Adipose tissue (tissue), 3 donors: ENCODE results near the gene IFI30. TPM values are rescaled to one million over a fixed set of nuclear protein-coding genes. Genes with fewer than 3 reads are reported as not detected.
"Not testable (repeated sequence)": the region's sequence is repeated elsewhere in the genome, so short reads cannot be mapped to it uniquely, and the experiment has no call there.

ENCODE experiments used
- H3K27ac ChIP-seq: one replicate; pipeline ENCODE4 v1.5.1; 2013; ENCODE audit warnings: low read depth, low read length
- WGBS, 3 donors: extraction: QIAGEN DNeasy Blood & Tissue Kit; methylation state at CpG; one replicate each; pipeline ENCODE4 v1.1.7; 2013; 5-methylcytosine and 5-hydroxymethylcytosine counted together
- polyA plus RNA-seq, 3 donors: library from polyadenylated mRNA; stranded (reverse); fragments of 200-250 nt; gene quantifications; one replicate each; pipeline ENCODE4 v1.2.3, GENCODE V29; 2013
- donor health status: healthy with polysubstance abuse.
- donor health status: Bipolar disorder and iron deficiency.
- donor health status: healthy.

IFI30 gene
- polyA plus RNA-seq, 3 donors, result 30.8 to 205 (median 70.3) TPM

DNA sequence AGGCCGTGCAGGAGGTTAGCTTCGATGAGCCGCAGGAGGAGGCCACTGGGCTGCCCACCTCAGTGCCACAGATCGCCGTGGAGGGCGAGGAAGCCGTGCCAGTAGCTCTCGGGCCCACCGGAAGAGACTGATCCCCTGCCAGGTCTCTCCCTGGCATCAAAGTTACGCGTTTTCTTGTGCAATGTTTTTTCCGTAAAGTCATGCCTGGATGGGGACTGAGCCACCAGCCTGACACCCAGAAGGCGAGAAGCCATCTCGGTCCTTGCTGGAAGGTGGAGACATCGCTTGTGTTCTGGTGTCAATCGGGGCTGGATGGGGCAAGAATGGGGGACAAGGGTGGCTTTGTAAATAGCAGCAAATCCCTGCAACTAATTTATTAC is 24.0 kb upstream of the IFI30 start:
- WGBS, 3 donors, result 83 to 86% (median 85%) methylated on average over 16 of the region's 16 CpGs
- H3K27ac ChIP-seq, result no peak overlapping the region

DNA sequence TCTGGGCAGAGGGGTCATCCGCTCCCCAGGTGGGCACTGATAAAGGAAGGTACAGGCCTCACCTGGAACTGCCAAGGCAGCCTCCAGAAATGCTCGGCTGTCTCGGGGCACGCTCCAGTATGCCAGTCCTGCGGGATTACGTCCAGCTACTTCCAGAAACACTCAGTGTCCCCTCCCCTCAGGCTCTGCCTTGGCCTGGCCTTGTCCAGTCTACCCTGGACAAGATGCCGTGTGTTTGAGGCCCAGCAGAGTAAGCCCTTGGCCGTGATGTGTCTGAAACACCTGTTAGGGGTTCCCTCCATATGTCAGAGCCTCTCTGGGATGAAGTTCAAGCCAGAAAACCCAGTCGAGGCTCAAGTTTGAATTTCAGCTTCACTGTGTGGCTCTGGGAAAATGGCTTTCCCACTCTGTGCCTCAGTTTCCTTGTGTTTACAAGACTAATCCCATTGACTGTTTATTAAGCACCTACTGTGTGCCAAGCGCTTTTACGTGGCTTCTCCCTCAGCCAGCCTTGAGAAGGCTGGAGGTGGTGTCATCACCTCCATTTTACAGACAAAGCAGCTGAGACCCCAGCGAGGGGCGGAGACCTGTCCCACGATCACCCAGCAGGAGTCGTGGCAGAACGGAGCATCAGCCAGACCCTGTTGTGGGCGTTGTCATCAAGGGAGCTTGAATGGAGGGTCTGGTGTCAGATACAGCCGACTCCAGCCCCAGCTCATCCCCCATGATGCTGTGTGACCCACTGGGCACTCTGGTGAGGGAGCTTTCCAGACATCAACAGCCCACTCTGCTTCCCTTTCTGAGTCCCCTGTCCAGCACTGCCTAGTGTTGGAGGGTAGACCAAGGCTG is 22.6 kb upstream of the IFI30 start:
- no peak overlapping the region for H3K27ac ChIP-seq
- WGBS, 3 donors, result 62 to 92% (median 91%) methylated on average over 18 of the region's 18 CpGs

DNA sequence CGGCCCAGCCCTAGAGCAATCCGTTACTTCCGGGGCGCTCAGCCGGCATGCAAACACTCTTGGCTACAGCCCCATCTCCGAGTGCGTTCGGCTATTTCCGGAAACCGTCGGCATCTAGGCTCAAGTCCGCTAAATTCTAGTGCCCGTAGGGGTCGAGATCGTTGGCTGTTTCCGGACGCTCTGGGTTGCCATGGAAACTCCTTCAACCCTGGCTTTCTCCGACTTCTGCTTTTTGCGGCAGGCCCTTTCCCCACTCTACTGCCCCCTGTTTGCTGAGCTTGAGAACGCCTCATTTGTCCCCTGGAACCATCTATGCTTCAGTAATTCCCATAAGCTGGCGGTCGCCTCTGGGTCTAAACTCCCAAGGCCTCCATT is 21.2 kb upstream of the IFI30 start:
- H3K27ac ChIP-seq, result peak overlapping the region; percentile 88
- WGBS, 3 donors, result 0% methylated on average over 22 of the region's 22 CpGs

DNA sequence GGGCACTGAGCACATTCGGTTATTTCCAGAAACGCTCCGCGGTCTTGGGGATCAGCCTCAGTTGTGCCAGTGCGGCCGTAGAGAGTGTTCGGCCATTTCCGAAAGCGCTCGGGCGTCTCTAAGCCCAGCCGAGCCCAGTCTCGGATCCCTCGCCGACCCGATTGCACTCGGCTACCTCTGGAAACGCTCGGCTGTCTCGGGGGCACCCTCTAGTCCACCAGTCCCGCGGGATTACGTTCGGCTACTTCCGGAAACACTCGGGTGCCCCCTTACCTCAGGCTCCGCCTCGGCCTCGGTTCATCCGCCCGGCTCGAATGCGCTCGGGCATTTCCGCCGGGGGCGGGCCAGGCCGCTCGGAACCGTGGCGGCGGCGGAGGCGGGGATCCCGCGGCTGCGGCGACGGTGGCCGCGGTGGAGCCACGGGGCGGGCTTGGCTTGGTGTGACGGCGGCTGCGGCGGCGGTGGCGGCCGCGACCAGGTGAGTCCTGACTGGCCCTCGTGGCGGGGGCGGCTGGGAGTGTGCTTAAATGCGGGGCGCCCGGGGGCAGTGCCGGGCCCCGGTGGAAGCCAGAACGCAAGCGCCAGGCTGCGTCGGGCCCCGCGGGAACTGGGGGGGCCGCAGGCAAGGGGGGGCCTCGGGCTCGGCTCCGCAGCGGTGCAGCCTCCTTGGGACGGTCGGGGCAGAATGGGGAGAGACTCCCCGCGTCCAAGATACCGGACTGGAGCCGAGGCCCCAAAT is 20.6 kb upstream of the IFI30 start, which contains the start of gene PIK3R2:
TSS of gene PIK3R2 (plus strand) at position 347 of the 739 bp plus-strand sequence. CDS start 2,717 bp downstream, outside the sequence.
- peak within 1 kb of the TSS; percentile 88 for H3K27ac ChIP-seq
- 0 to 1% (median 0%) methylated on average over 54 to 86 of the region's 86 CpGs for WGBS, 3 donors

DNA sequence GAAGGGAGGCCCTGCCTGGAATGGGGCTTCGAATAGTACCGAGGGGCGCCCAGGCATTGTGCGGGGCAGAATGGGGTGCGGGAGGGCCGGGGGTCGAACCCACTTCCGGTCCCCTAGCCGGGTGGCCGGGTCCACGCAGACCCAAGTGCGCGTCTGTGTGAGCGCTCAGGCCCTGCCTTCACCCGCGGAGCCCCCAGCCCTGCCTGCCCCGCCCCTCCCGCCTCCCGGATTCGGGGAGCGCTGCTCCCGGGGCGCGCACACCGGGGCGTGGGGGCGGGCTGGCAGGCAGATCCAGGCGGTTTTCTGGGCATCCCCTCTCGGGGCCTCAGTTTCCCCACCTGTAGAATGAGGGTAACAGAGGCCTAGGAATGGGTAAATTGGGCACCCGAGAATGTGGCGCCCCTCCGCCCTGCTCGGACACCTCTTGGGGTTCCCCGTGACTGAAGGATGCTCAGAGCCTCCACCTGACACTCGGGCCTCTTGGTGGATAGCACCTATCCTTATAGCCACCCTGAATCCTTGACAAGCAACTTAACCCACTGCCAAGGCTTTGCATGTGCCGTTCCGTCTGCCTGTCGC is 20.0 kb upstream of the IFI30 start:
- WGBS, 3 donors, result 1 to 3% (median 2%) methylated on average over 36 to 38 of the region's 38 CpGs
- H3K27ac ChIP-seq, result no peak overlapping the region

DNA sequence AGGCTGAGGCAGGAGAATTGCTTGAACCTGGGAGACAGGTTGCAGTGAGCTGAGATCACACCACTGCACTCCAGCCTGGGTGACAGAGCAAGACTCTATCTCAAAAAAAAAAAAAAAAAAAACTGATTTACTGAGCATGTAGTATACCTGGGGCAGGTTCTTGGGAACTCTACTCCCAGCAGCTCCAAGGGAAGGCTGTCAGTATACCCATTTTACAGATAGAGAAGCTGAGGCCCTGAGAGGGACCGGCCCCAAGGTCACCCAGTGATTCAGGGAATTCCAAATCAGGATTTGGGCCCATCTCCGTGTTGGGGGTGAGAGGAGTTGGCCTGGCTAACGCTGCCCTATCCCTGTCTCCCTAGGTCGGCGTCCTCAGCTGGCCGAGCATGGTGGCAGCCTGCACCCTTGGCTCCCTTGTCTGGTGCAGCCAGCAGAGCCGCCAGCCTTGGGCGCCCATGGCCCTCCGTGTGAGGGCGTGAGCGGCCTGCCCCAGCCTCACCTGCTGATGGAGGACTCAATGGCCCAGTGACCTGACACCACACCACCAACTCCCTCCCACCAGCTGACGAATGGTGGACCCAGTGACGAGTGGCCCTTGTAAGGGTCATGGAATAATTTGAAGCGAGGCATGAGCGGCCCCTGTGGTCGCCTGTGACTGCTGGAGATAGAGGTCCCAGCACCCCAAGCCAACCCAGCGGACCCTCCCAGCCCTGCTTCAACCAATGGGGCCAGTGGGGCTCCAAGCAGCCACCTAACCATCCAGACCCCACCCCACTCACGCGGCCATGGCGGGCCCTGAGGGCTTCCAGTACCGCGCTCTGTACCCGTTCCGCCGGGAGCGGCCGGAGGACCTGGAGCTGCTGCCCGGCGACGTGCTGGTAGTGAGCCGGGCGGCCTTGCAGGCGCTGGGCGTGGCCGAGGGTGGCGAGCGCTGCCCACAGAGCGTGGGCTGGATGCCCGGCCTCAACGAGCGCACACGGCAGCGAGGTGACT is 18.2 kb upstream of the IFI30 start:
- whole genome bisulfite sequencing, 3 donors, result 86 to 94% (median 94%) methylated on average over 40 to 43 of the region's 43 CpGs
- H3K27ac ChIP-seq, result no peak overlapping the region

DNA sequence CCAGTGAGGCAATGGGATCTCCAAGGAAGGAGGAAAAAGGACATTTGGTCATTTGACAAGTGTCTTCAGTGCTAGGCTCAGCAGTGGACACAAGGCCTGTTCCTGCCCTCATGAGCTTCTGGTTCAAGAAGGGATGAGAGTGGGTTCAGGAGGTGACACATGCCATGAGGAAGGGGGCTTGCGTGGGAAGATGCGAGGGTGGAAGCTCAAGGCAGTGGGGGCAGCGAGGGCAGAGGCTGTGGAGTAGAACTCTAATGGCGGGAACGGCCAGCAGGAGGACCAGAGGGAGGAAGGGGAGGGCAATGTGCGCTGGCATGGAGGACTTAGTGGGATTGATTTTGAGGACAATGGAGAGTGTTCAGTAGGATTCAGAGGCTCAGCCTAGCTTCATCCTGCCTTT is 17.3 kb upstream of the IFI30 start:
- no peak overlapping the region for H3K27ac ChIP-seq

DNA sequence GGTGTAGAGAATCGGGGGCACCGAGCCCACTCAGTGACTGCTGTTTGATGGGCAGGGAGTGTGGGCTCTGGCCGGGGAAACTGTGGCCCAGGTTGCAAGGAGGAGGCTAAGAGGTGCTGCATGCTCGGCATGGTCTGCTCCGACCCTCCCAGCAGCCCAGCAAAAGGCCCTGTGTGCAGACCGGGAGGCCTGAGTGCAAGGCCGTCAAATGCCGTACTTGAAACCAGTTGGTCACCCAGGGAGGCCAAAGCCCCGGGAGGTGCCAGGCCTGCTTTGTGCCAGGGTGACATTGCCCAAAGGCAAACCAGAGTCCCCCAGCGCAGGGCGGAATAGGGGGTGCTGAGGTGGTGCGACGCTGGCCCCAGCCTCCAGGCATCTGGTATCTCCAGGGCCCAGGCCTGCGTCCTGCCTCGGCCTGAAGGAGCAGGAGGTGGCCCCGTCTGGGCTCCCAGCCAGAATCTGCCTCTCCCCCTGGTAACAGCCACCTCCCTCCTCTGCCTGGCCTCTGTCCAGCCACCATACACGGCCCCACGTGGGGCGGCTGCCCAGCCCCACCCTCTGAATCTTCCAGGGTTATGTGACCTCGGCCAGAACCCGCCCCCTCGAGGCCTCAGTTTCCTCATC is 16.7 kb upstream of the IFI30 start:
- 27 to 42% (median 36%) methylated on average over 20 to 22 of the region's 22 CpGs for WGBS, 3 donors

More for the DNA sequence above, 17.3 kb upstream of the IFI30 start:
- 85 to 96% (median 92%) methylated on average over 6 of the region's 6 CpGs for WGBS, 3 donors

DNA sequence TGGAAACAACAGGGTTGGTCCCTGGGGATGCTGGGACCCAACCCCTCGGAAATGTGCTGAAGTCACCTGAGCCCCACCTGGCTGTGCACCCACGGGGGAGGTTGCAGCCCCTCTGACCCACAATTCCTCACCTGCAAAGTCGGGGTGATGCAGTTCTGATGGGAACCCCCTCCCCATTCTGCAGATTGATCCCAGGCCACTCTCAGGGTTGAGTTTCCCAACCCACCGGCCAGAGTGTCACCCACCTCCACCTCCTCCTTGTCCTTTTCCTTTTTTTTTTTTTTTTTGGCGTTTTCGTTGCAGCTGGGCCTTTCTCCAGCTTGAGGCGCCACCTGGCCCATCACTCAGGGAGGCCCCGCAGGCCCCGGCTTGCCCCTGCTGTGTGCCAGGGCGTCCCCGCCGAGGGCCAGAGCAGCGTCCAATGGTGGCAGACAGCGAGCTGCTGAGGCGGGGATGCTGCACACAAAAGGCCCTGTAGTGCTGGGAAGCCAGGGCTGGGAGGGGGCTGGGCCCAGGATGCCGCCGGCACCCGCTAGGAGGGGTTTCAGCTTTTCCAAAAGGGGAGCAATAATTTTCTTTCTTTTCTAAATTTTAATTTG is 16.0 kb upstream of the IFI30 start:
- H3K27ac ChIP-seq, result no peak overlapping the region
- 16 to 53% (median 52%) methylated on average over 18 of the region's 18 CpGs for WGBS, 3 donors

More for the DNA sequence above, 16.7 kb upstream of the IFI30 start:
- H3K27ac ChIP-seq, result no peak overlapping the region

DNA sequence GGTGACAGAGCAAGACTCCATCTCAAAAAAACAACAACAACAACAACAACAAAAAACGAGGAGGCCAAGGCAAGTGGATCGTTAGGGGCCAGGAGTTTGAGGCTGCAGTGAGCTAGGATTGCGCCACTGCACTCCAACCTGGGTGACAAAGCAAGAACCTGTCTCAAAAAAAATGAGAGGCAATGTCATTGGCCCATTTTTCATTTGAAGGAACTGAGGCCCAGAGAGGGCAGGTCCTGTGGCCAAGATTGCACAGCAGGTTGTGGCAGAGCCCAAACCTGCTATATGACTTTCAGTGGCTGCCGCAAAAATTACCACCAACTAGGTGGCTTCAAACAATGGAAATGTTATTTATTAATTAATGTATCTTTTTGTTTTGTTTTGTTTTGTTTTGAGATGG is 15.1 kb upstream of the IFI30 start:
- no peak overlapping the region for H3K27ac ChIP-seq
- WGBS, 3 donors, result 84 to 90% (median 86%) methylated on average over 4 of the region's 4 CpGs

DNA sequence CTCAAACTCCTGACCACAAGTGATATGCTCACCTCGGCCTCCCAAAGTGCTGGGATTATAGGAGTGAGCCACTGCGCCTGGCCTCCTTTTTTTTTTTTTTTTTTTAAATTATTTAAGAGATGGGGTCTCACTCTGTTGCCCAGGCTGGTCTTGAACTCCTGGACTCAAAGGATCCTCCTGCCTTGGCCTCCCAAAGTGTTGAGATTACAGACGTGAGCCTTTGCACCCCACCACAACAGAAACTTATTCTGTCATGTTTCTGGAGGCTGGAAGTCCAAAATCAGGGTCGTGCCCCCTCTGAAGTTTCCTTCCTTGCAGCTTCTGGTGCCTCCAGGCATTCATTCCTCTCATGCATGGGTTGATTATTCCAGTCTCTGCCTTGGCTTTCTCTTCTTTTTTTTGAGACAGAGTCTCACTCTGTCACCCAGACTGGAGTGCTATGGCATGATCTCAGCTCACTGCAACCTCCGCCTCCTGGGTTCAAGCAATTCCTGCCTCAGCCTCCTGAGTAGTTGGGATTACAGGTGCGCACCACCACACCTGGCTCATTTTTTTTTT is 14.5 kb upstream of the IFI30 start:
- H3K27ac ChIP-seq, result not testable (repeated sequence)
- WGBS, 3 donors, result 89 to 92% (median 90%) methylated on average over 6 of the region's 6 CpGs

DNA sequence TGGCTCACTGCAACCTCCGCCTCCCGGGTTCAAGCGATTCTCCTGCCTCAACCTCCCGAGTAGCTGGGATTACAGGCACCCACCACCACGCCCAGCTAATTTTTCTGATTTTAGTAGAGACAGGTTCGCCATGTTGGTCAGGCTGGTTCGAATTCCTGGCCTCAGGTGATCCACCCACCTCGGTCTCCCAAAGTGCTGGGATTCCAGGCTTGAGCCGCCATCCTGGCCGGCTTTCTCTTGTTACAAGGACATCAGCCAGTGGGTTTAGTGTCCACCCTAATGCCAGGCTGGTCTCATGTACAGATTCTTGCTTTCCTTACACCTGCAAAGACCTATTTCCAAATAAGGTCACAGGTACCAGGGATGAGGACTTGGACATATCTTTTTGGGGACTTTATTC is 13.8 kb upstream of the IFI30 start:
- WGBS, 3 donors, result 94 to 96% (median 96%) methylated on average over 10 of the region's 10 CpGs
- H3K27ac ChIP-seq, result no peak overlapping the region

DNA sequence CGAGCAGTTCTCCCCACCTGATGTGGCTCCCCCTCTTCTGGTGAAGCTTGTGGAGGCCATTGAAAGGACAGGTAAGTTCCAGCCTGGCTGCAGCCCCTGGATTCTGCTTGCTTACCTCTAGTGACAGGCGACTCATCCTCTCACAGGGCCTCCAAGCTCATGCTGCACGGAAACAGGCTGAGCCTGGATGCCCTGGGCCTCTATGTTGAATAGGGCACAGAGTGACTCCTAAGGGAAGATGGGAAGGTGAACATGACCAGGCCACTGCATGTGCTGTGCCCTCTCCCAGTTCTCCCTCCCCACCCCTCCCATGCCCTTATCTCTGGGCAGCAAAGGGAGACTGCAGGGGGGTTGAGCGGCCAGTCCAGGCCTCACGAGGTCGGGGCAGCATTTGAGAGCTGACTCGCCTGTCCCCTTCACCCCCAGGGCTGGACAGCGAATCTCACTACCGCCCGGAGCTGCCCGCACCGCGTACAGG is 13.1 kb upstream of the IFI30 start:
- no peak overlapping the region for H3K27ac ChIP-seq
- 47 to 73% (median 72%) methylated on average over 13 of the region's 13 CpGs for WGBS, 3 donors

DNA sequence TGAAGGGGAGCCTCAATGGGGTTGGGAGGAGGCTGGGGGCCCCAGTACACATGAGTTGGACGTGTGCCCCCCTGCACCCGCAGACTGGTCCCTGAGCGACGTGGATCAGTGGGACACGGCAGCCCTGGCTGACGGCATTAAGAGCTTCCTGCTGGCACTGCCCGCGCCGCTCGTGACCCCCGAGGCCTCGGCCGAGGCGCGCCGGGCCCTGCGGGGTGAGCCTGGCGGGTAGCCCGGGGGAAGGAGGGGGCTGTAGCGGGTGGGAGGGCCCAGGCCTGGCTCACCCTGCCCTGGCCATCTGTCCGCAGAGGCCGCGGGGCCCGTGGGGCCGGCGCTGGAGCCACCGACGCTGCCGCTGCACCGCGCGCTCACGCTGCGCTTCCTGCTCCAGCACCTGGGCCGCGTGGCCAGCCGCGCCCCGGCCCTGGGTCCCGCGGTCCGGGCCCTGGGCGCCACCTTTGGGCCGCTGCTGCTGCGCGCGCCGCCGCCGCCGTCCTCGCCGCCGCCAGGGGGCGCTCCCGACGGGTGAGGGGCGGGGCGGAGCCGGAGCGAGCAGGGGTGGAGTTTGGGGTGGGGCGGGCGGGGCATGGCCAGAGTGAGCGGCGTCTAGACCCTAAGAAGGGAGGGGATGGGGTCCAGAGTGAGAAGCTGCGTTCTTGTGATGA is 12.5 kb upstream of the IFI30 start:
- H3K27ac ChIP-seq, result no peak overlapping the region
- 2 to 3% (median 3%) methylated on average over 34 to 66 of the region's 66 CpGs for whole genome bisulfite sequencing, 3 donors

DNA sequence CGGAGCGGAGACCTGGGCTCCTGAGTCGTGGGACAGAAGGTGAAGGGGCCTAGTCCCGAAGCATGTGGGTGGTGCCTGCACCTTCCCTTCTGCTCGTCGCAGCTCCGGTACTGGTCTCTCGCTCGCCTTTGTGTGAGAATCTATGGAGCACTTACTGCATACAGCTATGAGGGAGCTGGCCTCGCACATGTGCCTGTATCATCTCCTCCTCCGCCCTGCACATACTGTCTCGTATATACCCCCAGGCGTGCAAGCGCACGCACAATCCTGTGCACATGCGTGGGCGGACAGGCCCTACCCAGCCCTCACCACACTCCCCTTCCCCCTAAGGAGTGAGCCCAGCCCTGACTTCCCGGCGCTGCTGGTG is 12.0 kb upstream of the IFI30 start:
- H3K27ac ChIP-seq, result no peak overlapping the region
- whole genome bisulfite sequencing, 3 donors, result 62 to 69% (median 67%) methylated on average over 19 of the region's 19 CpGs

DNA sequence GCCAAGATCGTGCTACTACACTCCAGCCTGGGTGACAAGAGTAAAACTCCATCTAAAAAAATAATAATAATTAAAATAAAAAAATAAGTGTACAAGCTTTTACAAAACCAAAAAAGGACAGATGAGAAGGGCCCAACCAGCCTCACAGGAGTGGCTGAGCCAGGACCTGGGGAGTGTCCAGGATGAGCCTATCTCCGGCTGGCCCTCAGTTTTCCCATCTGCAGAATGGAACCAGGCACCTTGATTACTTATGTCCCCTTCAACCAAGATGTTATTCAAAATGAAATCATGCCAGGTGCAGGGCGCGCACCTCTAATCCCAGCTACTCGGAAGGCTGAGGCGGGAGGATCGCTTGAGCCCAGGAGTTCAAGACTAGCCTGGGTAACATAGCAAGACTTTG is 9.5 kb upstream of the IFI30 start:
- H3K27ac ChIP-seq, result no peak overlapping the region
- 97 to 98% (median 98%) methylated on average over 7 of the region's 7 CpGs for WGBS, 3 donors
